ENCODE results near the gene RGPD4. TPM values are rescaled to one million over a fixed set of nuclear protein-coding genes. Genes with fewer than 3 reads are reported as not detected.
"Not testable (repeated sequence)": the region's sequence is repeated elsewhere in the genome, so short reads cannot be mapped to it uniquely, and the experiment has no call there.

Gene RGPD4
- total and polyA plus RNA-seq, 2 donors (not counting 1 experiment from before 2014, with no cell fraction given): not detected

GRCh38 chr2:107825206-107825563 lies 1.5 kb upstream of the RGPD4 start:
- DNase-seq (no peak), ATAC-seq (ENCODE audit: low read depth) (no peak)
- H3K79me2 ChIP-seq (ENCODE audit: control insufficient read depth, insufficient read depth, low read length): no peaks in the 10 kb centered on the region
- no peak overlapping the region for H3K9ac ChIP-seq (ENCODE audit: low read length)
- no peaks in the 10 kb centered on the region for H3K4me1 Mint-ChIP-seq
- TF ChIP-seq EZH2 (IDR thresholded peaks at IDR 0.05; ENCODE audit: borderline replicate concordance, insufficient read depth, low read depth, low read length, poor library complexity, severe bottlenecking) (no peak), CTCF (IDR thresholded peaks at IDR 0.05) (no peak)
- no peaks in the 10 kb centered on the region for H3K4me1 ChIP-seq (ENCODE audit: control insufficient read depth in 2 of 2, insufficient read depth in 2 of 2, low read length in 2 of 2)
- no peaks in the 10 kb centered on the region for H3K27me3 Mint-ChIP-seq
- no peak overlapping the region for H3K27ac ChIP-seq (ENCODE audit: low read length in 2 of 2)
- H3K36me3 ChIP-seq (replicated peaks in 1 of 2; ENCODE audit: control extremely low read depth in 1 of 2, control insufficient read depth in 1 of 2, extremely low read depth in 1 of 2, insufficient read depth in 2 of 2, low read length in 1 of 2): no peaks in the 10 kb centered on the region
- H4K20me1 ChIP-seq (ENCODE audit: control insufficient read depth, insufficient read depth, low read length, poor library complexity, severe bottlenecking): no peaks in the 10 kb centered on the region
- CTCF ChIA-PET: no interaction called here
- no peak overlapping the region for H3K27ac Mint-ChIP-seq
- H3K4me2 ChIP-seq (replicated peaks; ENCODE audit: low read depth, low read length, poor library complexity, severe bottlenecking): no peak overlapping the region
- H3K9me3 ChIP-seq (ENCODE audit: control extremely low read depth in 1 of 3, control insufficient read depth in 2 of 3, insufficient read depth in 1 of 3, low read length in 2 of 3): peaks cover 0 to 2% (median 0%) of the 10 kb centered on the region in 3 donors
- H3K4me3 Mint-ChIP-seq: no peak overlapping the region
- POLR2A ChIA-PET: no interaction called here
- WGBS (ENCODE audit: insufficient coverage): no CpG with 5 or more reads among the region's 2 CpGs
- no peaks in the 10 kb centered on the region for H3K9me3 Mint-ChIP-seq (ENCODE audit: insufficient read depth)
- H3K4me3 ChIP-seq (ENCODE audit: control extremely low read depth in 1 of 5, extremely low read depth in 1 of 5, insufficient read depth in 1 of 5, low read depth in 2 of 5, low read length in 4 of 5): no peak overlapping the region
- H2AFZ ChIP-seq (ENCODE audit: insufficient read depth, low read depth, low read length, poor library complexity, severe bottlenecking): no peak overlapping the region
- intact Hi-C loops (cut with micrococcal nuclease): no loop called here
- no peaks in the 10 kb centered on the region for H3K27me3 ChIP-seq (replicated peaks in 1 of 4; ENCODE audit: control extremely low read depth in 1 of 4, control insufficient read depth in 3 of 4, insufficient read depth in 4 of 4, low read length in 3 of 4)

- H3K79me2 ChIP-seq (ENCODE audit: control insufficient read depth, insufficient read depth, low read length): not testable (repeated sequence)
Measured at GRCh38 chr2:107829514-107829913, 2.8 kb downstream of the RGPD4 start.

GRCh38 chr2:107833152-107833551 lies 6.5 kb downstream of the RGPD4 start:
- H3K27me3 Mint-ChIP-seq; H3K4me2 ChIP-seq (replicated peaks; ENCODE audit: low read depth, low read length, poor library complexity, severe bottlenecking); H3K36me3 ChIP-seq (replicated peaks in 1 of 2; ENCODE audit: control extremely low read depth in 1 of 2, control insufficient read depth in 1 of 2, extremely low read depth in 1 of 2, insufficient read depth in 2 of 2, low read length in 1 of 2); POLR2A ChIA-PET; H3K4me3 Mint-ChIP-seq; ATAC-seq (ENCODE audit: low read depth); H3K79me2 ChIP-seq (ENCODE audit: control insufficient read depth, insufficient read depth, low read length); DNase-seq; H4K20me1 ChIP-seq (ENCODE audit: control insufficient read depth, insufficient read depth, low read length, poor library complexity, severe bottlenecking); H2AFZ ChIP-seq (ENCODE audit: insufficient read depth, low read depth, low read length, poor library complexity, severe bottlenecking); H3K9me3 ChIP-seq (ENCODE audit: control extremely low read depth in 1 of 3, control insufficient read depth in 2 of 3, insufficient read depth in 1 of 3, low read length in 2 of 3); H3K9ac ChIP-seq (ENCODE audit: low read length); CTCF ChIA-PET; intact Hi-C loops (cut with micrococcal nuclease); H3K4me1 Mint-ChIP-seq; H3K4me1 ChIP-seq (ENCODE audit: control insufficient read depth in 2 of 2, insufficient read depth in 2 of 2, low read length in 2 of 2); H3K27ac ChIP-seq (ENCODE audit: low read length in 2 of 2); H3K27ac Mint-ChIP-seq; H3K27me3 ChIP-seq (replicated peaks in 1 of 4; ENCODE audit: control extremely low read depth in 1 of 4, control insufficient read depth in 3 of 4, insufficient read depth in 4 of 4, low read length in 3 of 4); H3K4me3 ChIP-seq (ENCODE audit: control extremely low read depth in 1 of 5, extremely low read depth in 1 of 5, insufficient read depth in 1 of 5, low read depth in 2 of 5, low read length in 4 of 5); H3K9me3 Mint-ChIP-seq (ENCODE audit: insufficient read depth): not testable (repeated sequence)
- WGBS (ENCODE audit: insufficient coverage): no CpG with 5 or more reads among the region's 2 CpGs

More at GRCh38 chr2:107829514-107829913, 2.8 kb downstream of the RGPD4 start:
- H3K9ac ChIP-seq (ENCODE audit: low read length); POLR2A ChIA-PET; H3K36me3 ChIP-seq (replicated peaks in 1 of 2; ENCODE audit: control extremely low read depth in 1 of 2, control insufficient read depth in 1 of 2, extremely low read depth in 1 of 2, insufficient read depth in 2 of 2, low read length in 1 of 2); H3K4me2 ChIP-seq (replicated peaks; ENCODE audit: low read depth, low read length, poor library complexity, severe bottlenecking); H3K9me3 ChIP-seq (ENCODE audit: control extremely low read depth in 1 of 3, control insufficient read depth in 2 of 3, insufficient read depth in 1 of 3, low read length in 2 of 3); CTCF ChIA-PET; intact Hi-C loops (cut with micrococcal nuclease); H3K4me1 Mint-ChIP-seq; H3K27ac ChIP-seq (ENCODE audit: low read length in 2 of 2); H3K4me3 ChIP-seq (ENCODE audit: control extremely low read depth in 1 of 5, extremely low read depth in 1 of 5, insufficient read depth in 1 of 5, low read depth in 2 of 5, low read length in 4 of 5); DNase-seq; H3K27ac Mint-ChIP-seq; H3K27me3 Mint-ChIP-seq; H3K4me3 Mint-ChIP-seq; H3K9me3 Mint-ChIP-seq (ENCODE audit: insufficient read depth); ATAC-seq (ENCODE audit: low read depth); H2AFZ ChIP-seq (ENCODE audit: insufficient read depth, low read depth, low read length, poor library complexity, severe bottlenecking); H4K20me1 ChIP-seq (ENCODE audit: control insufficient read depth, insufficient read depth, low read length, poor library complexity, severe bottlenecking); H3K27me3 ChIP-seq (replicated peaks in 1 of 4; ENCODE audit: control extremely low read depth in 1 of 4, control insufficient read depth in 3 of 4, insufficient read depth in 4 of 4, low read length in 3 of 4); H3K4me1 ChIP-seq (ENCODE audit: control insufficient read depth in 2 of 2, insufficient read depth in 2 of 2, low read length in 2 of 2): not testable (repeated sequence)
- 97% methylated on average over 25 of the region's 46 CpGs for WGBS (ENCODE audit: insufficient coverage)
